HS-27A (cell line): ENCODE measurements around the gene ABCD4.

Experiments used
- DNase-seq: peaks from one replicate; pipeline ENCODE4 v3.0.0-alpha.2; 2012; ENCODE audit warnings: low read depth, missing footprints

ABCD4 gene

DNA sequence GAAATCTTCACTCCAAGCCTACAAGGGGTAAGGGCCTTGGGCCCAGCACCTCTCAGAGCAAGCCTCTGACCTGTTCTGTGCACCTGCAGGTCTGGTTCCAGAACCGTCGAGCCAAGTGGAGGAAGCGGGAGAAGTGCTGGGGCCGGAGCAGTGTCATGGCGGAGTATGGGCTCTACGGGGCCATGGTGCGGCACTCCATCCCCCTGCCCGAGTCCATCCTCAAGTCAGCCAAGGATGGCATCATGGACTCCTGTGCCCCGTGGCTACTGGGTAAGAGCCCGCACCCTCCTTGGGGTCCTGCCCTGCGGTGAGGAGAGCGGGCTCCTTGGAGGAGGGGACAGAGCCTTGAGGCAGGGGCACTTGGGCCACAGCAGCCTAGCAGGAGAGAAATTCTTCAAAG lies 43.2 kb downstream of the ABCD4 start:
- no peak for DNase-seq

DNA sequence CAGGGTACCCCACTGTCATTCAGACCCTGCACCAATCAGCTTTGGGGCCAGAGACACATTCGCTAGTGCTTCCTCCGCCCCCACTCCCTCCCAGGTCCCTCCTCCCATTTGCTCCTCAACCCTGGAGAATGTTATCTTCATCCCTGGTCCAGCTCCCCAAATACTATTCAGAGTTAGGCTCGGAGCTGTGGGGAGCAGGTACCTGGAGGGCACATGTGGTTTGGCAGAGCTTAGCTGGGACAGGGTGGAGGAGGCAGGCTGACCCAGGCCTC lies 44.0 kb downstream of the ABCD4 start:
- no peak for DNase-seq

DNA sequence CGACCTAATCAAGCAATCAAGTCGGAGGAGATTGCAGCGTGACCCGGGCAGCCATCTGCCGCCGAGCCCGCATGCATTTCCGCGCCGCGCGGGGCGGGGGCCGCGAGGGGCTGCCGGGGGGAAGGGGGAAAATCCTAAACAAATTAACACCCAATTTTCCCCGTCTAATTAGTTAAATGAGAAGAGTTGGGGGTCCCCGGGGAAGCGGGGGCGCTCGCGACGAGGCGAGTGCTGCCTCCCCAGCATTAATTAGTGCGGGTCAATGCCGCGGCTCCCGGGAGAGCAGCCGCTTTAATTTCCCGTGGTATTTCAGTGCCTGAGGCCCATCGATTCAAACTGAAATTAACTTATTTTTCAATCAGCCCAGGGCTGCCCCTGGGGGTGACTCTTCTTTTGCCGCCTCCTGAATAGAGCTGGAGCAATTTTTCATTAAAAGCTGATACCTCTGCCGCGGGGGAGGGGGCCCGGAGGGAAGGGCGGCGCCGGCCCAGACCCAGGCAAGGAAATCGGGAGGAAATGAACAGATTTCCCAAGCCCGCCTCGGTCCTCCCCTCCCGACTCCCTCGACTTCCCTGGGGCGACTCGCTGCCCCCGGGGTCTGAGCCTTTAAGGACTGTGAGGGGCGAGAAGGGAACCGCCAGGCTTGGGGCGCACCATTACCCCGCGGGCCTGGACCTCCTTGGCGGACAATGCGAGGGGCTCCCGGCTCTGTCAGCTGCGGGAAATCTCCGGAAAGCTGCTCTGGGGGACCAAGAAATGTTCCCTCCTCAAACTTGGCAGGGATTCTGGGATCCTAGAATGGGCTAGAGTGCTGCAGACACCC lies 44.6 kb downstream of the ABCD4 start:
- DNase-seq, result no peak

DNA sequence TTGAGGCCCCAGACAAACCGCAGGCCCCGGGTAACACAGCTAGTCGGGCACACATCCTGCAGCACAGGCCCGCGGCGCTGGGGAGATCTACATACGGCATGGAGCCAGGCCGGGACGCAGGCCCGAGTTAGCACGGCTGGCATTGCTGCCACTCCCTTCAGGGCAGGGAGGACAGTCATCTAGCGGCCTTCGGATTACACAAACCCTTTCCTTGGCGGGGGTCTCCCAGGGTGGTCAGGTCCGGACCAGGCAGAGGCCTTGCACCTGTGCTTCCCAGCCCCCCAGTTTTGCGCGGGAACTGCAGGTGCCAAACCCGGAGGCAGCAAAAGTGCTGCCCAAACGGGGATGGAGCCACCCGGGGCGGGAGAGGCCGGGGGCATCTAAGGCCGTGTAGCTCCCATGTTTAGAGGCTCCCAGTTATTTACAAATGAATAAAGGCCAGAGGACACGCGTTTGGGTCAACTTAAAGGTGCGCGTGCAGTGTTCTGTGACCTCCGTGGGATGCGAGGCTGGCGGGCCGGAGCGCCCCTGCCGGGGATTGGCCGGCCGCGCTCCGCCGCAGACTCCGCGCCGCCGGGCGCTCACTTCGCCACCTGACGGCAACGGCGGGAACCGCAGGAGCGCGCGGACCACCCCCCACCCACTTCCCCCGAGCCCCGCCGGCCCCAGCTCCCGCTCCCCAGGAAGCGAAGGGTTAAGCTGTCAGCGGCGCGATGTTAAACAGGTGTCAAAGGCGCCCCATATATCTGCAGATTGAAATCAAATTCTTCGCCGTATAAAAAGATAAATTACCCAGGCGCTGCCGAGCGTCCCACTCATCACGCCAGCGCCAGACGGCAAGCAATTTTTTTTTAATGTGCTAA lies 45.4 kb downstream of the ABCD4 start:
- DNase-seq, result no peak

DNA sequence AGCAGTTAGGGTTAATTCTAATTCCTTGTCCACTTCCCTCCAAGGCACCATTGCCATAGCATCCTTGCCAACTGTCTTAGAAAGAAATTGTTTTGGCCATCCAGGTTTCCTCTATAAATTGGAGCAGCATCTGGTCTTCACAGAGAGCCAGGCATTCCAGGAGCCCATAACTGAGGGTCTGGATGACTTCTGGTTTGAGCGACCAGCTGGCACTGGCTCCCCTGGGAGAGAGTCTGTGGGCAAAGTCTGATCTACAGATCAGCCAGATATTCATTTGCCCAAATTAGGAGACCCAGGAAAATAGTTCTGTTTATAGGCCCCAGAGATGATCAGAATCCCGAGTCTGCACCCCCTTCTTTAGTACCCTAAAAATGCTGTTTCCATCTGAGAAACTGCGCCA lies 47.5 kb downstream of the ABCD4 start:
- no peak for DNase-seq

DNA sequence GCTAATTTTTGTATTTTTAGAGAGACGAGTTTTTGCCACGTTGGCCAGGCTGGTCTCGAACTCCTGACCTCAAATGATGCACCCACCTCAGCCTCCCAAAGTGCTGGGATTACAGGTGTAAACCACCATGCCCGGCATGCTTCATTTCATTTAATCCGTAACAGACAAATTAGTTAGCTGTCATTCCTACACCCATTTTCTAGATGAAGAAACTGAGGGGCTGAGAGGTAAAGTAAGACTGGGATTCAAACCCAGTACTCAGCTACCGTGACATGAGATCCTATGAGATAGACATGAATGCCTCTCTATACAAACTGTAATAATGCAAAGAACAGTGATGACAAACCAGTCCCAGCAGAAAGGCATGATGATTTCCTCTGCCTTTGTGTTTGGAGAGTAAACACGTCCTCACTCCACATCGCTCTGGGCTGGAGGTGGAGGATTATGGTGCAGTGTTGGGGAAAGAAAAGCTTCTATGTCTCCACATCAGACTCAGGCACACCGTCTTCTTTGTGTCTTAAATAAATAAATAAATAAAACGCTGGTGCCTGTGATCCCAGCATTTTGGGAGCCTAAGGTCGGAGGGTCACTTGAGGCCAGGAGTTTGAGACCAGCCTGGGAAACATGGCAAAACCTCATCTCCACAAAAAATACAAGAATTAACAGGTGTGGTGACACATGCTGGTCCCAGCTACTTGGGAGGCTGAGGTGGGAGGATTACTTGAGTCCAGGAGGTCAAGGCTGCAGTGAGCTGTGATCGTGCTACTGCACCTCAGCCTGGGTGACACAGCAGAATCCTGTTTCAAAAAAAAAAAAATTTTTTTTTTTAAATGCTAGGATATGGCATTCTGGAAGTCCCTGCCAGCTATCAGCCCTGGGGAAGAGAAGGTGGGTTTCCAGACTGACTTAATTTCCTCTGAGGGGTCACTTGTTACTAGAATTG lies 53.0 kb downstream of the ABCD4 start:
- DNase-seq, result no peak

DNA sequence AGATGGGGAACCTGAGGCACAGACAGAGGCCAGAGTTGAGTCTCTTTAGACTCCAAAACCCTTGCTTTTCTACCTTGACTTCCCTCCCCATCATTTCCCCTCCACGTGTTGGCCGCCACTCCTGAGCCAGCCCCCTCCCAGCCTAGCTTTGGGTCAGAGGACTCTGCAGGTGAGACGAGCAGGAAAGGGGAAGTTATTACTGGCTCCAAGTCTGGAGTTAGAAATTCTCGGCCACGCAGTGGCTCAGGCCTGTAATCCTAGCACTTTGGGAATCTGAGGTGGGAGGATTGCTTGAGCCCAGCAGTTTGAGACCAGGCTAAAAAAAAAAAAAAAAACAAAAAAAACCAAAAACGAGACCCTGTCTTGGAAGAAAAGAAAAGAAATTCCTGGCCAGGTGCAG lies 54.7 kb downstream of the ABCD4 start:
- DNase-seq, result no peak

DNA sequence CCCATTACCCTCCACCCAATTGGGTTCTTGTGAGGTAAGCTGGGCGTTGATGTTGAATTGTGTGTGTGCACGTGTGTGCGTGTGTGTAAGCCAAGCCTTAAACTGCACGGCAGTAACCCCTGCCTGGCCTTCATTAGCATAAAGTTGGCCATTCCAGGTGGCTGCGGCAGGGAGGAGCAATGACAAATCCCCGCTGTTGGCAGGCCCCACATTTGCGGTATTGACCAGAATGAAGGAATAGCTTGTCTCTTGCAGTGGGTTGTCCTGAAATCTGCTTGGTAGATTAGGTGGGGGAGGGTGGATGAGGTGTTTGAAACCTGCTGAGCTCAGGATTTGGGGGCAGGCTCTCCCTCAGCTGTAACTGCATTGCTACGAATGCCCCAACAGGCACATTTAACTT lies 56.2 kb downstream of the ABCD4 start:
- no peak for DNase-seq

DNA sequence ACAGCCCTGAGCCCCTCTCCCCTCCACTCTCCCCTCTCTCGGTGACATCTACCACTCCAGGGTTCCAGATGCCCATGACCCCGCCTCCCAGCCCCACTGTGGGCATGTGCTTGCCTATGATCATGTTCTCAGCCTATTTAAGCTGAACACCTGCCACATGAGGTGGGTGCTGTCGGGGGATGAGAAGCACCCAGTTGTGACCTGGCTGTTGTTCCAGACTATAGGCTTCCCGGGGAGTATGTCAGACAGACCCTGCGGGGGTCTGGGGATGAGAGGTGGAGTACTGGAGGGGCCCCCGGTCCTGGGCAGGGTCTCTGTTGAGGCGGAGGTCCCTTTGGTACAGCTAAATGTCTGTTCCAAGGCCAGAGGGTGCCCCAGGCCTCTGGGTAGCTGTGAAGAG lies 57.4 kb downstream of the ABCD4 start:
- no peak for DNase-seq

DNA sequence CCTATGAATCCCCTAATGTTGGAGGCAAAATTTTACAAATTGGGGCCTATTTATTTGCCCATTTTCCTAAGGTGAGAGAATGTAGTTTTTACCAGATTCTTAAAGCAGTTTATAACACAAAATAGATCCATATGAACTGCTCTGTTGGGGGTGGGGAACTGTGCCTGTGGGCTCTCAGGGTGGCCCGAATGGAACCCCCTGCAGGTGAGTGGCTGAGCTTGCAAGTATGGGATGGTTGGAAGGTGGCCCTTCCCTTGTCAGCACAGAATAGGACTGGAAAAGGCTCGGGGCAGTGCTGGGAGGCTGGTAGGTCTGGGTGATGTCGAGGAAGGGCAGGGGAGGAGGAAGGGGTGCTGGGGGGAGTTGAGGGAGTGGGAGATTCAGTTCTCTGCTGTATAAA lies 58.6 kb downstream of the ABCD4 start:
- no peak for DNase-seq

DNA sequence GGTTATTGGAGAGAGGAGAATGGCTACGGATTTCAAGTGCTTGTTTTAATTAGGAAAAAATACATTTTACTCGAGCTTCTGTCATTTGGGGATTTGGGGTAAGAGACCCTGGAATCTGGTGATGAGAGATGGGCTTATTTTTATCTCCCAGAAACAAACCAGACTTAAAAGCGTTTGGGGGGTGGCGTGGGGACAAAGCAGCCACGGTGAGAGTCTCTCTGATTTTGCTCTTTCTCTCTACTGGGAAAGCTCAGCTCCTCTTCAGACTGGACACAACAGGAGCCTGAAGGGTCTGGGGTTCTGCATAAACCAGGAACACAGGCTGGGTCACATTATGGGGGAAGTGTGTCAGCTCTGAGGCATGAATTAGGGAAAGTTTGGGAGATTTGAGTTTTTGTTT lies 59.7 kb downstream of the ABCD4 start:
- DNase-seq, result no peak

DNA sequence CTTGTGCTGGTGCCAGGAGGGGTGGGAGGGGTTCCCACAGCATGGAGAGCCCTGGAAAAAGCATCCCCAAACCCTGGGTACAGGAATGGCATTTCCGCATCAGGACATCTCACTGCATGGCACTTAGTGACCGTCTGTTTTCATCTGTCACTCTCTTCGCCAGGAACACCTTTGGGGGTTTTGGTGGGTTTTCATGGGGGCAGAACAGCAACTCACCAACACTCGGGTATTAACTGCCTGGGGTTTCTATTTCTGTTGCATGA lies 60.0 kb downstream of the ABCD4 start:
- DNase-seq, result no peak

DNA sequence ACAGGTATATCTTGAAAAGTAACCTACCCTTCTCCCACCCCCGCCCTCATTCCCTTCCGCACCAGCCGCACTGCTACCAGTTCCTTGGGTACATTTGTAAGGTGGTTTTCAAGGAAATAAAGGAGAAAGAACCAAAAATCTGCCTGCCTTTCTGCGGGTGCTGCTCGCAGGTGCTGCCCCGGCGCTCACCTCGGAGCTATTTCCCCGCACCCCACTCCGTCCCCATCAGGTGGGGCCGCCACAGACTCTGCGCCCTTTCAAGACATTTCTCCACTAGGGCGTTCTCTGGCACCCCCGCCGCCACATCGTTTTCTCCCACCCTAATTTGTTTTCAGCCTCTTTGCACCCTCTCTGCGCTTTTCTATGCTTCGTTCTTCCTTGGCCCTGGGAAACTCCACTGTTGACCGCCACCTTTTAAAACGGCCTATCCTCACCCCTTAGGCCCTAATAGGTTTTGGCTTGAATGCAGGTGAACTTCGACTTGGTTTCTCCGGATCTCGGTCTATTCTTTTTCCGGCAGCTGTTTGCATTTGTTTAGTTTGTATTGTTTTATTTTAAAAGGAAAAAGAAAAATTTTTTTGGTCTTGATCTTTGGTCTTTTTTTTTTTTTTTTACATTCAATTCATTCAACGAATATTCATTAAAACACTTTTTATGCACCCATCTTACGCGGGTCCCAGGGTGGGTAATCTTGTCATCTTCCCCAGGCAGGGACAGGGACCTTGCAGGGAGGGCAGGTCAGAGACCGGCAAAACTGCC lies 60.5 kb downstream of the ABCD4 start:
- no peak for DNase-seq

DNA sequence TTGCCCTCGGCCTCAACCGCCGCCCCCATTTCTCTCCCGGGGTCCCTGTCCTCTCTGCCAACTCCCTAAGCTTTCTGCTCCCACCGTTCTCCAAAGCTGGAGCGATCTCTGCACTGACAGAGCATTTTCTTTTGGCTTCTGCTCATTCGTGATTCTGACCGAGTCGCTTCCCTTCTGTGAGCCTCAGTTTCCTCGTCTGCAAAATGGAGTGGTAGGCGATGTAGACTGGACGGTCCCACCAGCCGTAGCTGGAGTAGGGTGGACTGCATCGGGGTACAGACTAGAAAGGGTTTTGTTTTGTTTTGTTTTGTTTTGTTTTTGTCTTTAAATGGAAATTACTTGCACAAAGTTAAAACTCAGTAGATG lies 61.1 kb downstream of the ABCD4 start:
- no peak for DNase-seq

DNA sequence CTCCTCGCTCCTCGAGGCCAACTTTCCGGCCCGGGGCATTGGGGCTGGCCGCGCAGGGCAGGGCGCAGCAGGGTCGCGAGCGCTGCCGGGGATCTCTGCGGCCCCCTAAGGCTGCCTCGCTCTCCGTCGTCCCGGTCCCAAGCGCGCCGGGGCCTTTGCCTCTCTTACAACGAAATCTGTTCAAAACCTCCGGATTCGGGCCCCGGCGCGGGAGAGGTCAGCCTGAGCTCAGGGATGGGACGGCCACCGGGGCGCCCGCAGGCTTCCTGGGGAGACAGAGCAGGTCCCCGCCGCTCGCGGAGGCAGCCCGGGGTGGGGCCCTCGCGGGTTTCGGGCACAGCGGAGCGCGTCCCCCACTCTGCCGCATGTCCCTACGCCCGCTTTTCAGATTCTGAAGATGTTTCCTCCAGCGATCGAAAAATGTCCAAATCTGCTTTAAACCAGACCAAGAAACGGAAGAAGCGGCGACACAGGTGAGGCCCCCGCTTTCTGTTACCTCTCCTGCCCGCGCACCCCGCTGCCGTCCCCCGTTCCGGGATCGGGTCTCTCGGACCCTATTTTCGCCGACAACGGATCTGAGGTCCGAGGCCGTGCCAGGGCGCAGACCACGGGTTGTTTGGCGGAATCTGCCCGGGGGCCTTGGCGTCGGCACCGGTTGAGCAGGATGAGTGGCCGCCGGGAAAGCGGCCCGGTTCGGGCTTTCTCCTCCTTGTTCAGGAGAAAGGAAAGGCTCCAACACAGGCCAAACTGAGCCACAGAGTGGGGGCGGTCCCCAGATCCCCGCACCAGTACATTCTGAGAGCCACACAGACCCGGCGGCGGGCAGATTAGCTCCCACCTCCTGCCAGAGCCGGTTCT lies 61.7 kb downstream of the ABCD4 start:
- no peak for DNase-seq

DNA sequence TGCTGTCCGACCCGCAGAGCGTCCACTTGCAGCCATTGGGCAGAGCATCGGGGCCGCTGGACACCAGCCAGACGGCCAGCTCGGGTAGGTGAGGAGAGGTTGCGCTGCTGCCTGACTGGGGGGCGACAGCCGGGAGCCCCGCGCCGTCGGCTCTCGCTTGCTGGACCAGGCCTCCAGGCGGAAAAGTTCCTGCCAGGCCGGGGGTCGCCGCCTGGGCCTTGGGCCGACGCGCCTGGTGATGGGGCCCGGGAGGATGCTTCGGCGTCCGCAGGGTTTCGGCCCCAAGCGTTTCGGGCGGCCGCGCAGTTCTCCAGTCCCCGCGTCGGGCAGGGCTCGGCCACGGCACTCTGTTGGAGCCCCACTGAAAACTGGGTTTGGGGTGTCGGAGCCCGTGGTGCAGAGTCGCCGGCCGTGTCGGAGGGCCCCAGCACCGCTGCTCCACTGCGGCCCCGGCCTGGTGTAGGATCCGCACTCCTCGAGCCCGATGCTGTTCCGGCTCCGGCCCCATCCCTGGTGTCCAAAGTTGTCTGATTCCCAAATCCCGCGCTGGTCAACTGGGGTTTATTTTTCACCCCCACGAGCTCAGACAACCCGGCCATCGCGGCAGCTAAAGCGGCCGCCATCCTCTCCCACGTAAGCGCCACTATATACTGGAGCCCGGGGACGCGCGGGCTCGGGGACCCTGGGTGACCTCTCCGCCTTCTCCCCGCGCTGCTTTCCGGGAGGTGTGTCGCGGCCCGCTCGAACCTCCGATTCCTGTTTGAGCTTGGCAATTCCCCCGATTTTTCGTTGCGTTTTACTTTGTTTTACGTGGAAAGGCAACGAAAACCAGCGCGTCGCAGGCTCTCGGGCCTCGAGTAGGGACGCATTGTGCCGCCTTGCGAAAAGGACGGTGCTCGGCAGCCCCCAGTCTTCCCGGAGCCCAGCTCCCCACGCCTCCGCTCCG lies 62.6 kb downstream of the ABCD4 start:
- DNase-seq, result no peak

DNA sequence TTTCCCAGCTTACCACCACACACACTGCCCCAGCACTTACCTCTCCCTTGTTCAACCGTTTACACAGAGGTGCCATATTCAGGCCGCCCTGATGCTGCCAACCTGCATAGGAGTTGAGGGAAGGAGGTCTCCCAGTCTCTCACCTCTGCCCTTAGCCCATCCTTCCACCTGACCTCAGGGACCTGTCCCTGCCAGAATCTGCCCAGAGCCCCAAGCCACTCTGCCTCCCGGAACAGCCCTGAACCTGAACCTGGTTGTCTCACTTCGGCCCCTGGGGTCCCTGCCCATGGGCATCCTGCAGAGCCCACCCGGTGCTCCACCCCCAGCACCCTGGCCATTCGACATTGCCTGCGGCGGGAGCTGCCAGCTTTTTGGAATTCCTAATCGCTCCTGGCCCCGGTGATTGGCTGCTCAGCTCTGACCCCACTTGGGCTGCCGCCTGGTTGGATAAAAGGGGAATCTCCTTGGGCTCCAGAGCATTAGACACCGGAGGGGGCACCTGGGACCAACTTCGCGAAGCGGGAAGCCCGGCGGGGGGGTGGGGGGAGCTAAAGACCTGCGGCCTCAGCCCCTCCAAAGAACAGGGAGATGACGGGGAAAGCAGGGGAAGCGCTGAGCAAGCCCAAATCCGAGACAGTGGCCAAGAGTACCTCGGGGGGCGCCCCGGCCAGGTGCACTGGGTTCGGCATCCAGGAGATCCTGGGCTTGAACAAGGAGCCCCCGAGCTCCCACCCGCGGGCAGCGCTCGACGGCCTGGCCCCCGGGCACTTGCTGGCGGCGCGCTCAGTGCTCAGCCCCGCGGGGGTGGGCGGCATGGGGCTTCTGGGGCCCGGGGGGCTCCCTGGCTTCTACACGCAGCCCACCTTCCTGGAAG lies 63.5 kb downstream of the ABCD4 start, which contains the start of gene VSX2:
VSX2 (plus strand) TSS at position 476 of the 874 bp plus-strand sequence; CDS start at position 589, 113 bp downstream.
- no peak for DNase-seq

DNA sequence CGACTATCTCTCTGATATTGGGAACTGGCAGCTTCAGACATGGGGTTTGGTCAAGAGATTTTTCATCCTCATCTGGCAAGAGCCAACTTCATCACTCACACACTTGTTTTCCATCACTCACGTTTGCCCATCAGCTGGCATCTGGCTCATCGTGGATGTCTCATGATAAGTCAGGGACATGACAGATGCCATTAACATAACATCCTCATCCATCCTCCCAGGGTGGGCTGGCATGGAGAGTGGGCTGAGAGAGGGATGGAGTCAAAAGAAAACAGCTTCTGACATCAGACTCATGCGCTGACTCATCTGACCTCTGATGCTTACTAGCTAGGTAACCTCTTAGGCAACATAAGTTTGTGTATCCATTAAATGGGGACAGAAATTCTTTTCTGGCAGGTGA lies 65.3 kb downstream of the ABCD4 start:
- DNase-seq, result no peak
